ENCODE data around the gene UBD.

Gene UBD

DNA sequence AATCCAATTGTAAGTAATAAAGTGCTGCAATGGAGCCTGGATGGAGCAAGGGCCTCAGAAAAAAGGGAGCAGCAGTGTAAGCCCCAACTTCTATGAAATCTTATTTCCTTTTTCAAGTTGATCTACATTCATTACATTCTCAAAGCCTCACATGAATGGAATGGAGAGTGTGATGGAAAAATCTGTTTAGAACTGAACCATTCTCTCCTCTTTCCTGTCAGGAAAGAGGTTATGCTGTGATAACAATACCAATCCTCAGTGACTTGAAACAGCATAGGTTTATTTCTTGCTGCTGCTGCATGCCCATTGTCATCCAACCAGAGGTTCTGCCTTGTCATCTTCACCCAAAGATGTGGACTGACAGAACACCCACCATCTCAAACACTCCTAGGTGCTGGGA is 16.5 kb upstream of the UBD start:
- H3K4me3 ChIP-seq (ENCODE audit: low read depth, low read length) = no peak overlapping the region
- TF ChIP-seq, protein P1, sequence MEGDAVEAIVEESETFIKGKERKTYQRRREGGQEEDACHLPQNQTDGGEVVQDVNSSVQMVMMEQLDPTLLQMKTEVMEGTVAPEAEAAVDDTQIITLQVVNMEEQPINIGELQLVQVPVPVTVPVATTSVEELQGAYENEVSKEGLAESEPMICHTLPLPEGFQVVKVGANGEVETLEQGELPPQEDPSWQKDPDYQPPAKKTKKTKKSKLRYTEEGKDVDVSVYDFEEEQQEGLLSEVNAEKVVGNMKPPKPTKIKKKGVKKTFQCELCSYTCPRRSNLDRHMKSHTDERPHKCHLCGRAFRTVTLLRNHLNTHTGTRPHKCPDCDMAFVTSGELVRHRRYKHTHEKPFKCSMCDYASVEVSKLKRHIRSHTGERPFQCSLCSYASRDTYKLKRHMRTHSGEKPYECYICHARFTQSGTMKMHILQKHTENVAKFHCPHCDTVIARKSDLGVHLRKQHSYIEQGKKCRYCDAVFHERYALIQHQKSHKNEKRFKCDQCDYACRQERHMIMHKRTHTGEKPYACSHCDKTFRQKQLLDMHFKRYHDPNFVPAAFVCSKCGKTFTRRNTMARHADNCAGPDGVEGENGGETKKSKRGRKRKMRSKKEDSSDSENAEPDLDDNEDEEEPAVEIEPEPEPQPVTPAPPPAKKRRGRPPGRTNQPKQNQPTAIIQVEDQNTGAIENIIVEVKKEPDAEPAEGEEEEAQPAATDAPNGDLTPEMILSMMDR (IDR thresholded peaks at IDR 0.05; ENCODE audit: low read depth, low read length) = no peak

DNA sequence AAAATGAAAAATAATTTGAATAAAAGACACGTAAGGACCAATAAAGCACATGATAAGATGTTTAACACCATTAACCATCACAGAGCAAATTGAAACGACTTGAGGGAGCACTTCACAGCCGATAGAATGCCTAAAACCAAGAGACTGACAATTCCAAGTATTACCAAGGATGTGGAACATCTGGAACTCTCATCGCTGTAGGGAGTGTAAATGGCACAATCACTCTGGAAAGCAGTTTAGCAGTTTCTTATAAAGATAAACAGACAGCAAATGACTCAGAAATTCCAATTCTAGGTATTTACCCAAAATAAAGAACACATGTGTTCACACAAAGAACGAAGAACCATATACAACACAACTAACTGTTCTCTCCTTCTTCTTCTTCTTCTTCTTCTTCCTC is 8.5 kb upstream of the UBD start:
- H3K4me3 ChIP-seq (ENCODE audit: low read depth, low read length) = no peak overlapping the region
- TF ChIP-seq, protein P1 (IDR thresholded peaks at IDR 0.05; ENCODE audit: low read depth, low read length) = no peak

- TF ChIP-seq, protein P1 (IDR thresholded peaks at IDR 0.05; ENCODE audit: low read depth, low read length) = no peak
- no peak overlapping the region for H3K4me3 ChIP-seq (ENCODE audit: low read depth, low read length)
These were observed 8.0 kb upstream of the UBD start for GRCh38 chr6:29567541-29567940.

DNA sequence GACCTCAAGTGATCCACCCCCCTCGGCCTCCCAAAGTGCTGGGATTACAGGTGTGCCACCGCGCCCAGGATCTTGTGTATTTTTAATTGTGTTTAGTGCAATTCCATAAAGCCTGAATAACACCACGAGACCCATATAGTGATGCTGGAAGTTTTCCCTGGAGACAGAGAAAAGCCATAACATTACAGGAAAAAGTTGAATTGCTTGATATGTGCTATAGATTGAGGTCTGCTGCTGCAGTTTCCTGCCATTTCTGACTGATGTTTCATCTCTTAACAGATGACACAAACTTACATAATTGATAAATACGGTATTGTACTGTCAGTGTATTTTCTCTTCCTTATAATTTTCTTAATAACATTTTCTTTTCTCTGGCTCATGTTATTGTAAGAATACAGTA is 7.3 kb upstream of the UBD start:
- TF ChIP-seq, protein P1 (IDR thresholded peaks at IDR 0.05; ENCODE audit: low read depth, low read length) = no peak
- no peak overlapping the region for H3K4me3 ChIP-seq (ENCODE audit: low read depth, low read length)

GRCh38 chr6:29564875-29565274 is 5.3 kb upstream of the UBD start:
- H3K4me3 ChIP-seq (ENCODE audit: low read depth, low read length) = no peak overlapping the region
- TF ChIP-seq, protein P1 (IDR thresholded peaks at IDR 0.05; ENCODE audit: low read depth, low read length) = no peak

DNA sequence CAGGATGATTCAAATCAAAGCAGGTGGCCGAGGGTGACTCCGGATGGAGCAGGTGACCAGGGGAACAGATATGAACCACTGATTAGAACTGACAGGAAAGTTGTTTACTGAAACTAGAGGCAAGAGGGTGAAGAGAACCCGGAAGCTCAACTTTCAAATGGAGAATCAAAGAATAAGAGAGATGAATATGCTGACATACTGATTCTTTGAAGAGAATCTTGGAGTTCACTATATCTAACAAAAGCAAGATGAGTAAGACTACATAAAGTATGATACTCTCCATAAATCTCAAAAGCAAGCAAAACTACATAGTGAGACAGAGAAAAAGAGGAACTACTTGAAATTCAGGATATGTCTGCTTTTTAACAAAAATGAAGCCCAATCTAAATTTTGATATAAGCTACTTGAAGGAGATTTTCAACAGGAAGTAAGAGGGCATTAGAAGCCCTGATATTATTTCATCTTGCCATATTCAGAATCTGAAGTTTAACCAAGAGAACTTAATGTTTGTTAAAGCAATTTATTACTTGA is 4.0 kb upstream of the UBD start:
- TF ChIP-seq, protein P1 (IDR thresholded peaks at IDR 0.05; ENCODE audit: low read depth, low read length) = no peak
- no peak overlapping the region for H3K4me3 ChIP-seq (ENCODE audit: low read depth, low read length)

DNA sequence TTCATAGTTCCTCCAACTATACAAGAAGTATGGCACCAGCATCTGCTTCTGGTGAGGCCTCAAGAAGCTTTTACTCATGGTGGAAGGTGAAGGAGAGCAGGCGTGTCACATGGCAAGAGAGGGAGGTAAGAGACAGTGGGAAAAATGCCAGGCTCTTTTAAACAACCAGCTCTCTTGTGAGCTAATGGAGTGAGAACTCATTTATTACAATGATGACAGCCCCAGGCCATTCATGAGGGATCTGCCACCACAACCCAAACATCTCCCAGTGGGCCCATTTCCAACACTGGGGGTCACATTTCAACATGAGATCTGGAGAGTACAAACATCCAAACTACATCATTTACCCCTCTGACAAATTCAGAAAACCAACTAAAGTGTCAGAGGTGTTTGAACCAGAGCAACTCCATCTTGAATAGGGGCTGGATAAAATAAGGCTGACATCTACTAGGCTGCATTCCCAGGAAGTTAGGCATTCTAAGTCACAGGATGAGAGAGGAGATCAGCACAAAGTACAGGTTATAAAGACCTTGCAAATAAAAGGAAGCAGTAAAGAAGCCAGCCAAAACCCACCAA is 2.2 kb upstream of the UBD start:
- no peak overlapping the region for H3K4me3 ChIP-seq (ENCODE audit: low read depth, low read length)
- TF ChIP-seq, protein P1 (IDR thresholded peaks at IDR 0.05; ENCODE audit: low read depth, low read length) = no peak

Measured in WI38 (cell line).